Activated B cell treated with CpG ODN at 0.5 μM for 24 hours (primary cell): ENCODE measurements around the gene BAZ1B. TPM values are rescaled to one million over a fixed set of nuclear protein-coding genes. Genes with fewer than 3 reads are reported as not detected.

Source experiments
- ATAC-seq: fragments of 200-7000 bp; cut with Tn5 transposase; one replicate; pipeline ENCODE4 v1.10.0; 2021; ENCODE audit warnings: low read depth, mild to moderate bottlenecking, moderate library complexity
- CTCF ChIA-PET: fragments of 350-600 bp; sonication (Branson Sonifier 250); formaldehyde crosslinking; loops from one replicate; lab custom pipeline; 2021; ENCODE audit warnings: antibody characterized with exemption; lab: Charles Lee
- POLR2A ChIA-PET: fragments of 350-600 bp; sonication (Branson Sonifier 250); formaldehyde crosslinking; loops from one replicate; lab custom pipeline; 2021; ENCODE audit warnings: antibody characterized with exemption; lab: Charles Lee
- DNase-seq: peaks from one replicate; pipeline ENCODE4 v3.0.0; 2022
- H3K27ac Mint-ChIP-seq: one replicate; pipeline ENCODE4 v1.8.0; 2020; ENCODE audit warnings: mixed read lengths
- H3K27me3 Mint-ChIP-seq: one replicate; pipeline ENCODE4 v1.8.0; 2021; ENCODE audit warnings: mixed read lengths
- H3K36me3 Mint-ChIP-seq: one replicate; pipeline ENCODE4 v1.8.0; 2021; ENCODE audit warnings: low read depth, mixed read lengths
- H3K4me1 Mint-ChIP-seq: one replicate; pipeline ENCODE4 v1.8.0; 2021; ENCODE audit warnings: mixed read lengths
- H3K4me3 Mint-ChIP-seq: one replicate; pipeline ENCODE4 v1.8.0; 2020; ENCODE audit warnings: mild to moderate bottlenecking, mixed read lengths
- H3K9me3 Mint-ChIP-seq: one replicate; pipeline ENCODE4 v1.8.0; 2020; ENCODE audit warnings: mixed read lengths
- intact Hi-C: fragments of 100-400 bp; cut with micrococcal nuclease; formaldehyde crosslinking; loops from one replicate; pipeline ENCODE4 v1.15.1; 2024
- total RNA-seq: library from RNA; stranded (reverse); gene quantifications from 2 replicates; pipeline ENCODE4 v1.2.3, GENCODE V29; 2022
- TF ChIP-seq, protein P1 (sequence below): fragments of 200-600 bp; IDR thresholded peaks from one replicate; pipeline ENCODE4 v1.8.0; 2022; ENCODE audit warnings: antibody characterized with exemption, mild to moderate bottlenecking

Gene BAZ1B, protein sequence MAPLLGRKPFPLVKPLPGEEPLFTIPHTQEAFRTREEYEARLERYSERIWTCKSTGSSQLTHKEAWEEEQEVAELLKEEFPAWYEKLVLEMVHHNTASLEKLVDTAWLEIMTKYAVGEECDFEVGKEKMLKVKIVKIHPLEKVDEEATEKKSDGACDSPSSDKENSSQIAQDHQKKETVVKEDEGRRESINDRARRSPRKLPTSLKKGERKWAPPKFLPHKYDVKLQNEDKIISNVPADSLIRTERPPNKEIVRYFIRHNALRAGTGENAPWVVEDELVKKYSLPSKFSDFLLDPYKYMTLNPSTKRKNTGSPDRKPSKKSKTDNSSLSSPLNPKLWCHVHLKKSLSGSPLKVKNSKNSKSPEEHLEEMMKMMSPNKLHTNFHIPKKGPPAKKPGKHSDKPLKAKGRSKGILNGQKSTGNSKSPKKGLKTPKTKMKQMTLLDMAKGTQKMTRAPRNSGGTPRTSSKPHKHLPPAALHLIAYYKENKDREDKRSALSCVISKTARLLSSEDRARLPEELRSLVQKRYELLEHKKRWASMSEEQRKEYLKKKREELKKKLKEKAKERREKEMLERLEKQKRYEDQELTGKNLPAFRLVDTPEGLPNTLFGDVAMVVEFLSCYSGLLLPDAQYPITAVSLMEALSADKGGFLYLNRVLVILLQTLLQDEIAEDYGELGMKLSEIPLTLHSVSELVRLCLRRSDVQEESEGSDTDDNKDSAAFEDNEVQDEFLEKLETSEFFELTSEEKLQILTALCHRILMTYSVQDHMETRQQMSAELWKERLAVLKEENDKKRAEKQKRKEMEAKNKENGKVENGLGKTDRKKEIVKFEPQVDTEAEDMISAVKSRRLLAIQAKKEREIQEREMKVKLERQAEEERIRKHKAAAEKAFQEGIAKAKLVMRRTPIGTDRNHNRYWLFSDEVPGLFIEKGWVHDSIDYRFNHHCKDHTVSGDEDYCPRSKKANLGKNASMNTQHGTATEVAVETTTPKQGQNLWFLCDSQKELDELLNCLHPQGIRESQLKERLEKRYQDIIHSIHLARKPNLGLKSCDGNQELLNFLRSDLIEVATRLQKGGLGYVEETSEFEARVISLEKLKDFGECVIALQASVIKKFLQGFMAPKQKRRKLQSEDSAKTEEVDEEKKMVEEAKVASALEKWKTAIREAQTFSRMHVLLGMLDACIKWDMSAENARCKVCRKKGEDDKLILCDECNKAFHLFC (N-terminal part only)
- 53.6 and 59.1 TPM in 2 replicates for total RNA-seq

DNA sequence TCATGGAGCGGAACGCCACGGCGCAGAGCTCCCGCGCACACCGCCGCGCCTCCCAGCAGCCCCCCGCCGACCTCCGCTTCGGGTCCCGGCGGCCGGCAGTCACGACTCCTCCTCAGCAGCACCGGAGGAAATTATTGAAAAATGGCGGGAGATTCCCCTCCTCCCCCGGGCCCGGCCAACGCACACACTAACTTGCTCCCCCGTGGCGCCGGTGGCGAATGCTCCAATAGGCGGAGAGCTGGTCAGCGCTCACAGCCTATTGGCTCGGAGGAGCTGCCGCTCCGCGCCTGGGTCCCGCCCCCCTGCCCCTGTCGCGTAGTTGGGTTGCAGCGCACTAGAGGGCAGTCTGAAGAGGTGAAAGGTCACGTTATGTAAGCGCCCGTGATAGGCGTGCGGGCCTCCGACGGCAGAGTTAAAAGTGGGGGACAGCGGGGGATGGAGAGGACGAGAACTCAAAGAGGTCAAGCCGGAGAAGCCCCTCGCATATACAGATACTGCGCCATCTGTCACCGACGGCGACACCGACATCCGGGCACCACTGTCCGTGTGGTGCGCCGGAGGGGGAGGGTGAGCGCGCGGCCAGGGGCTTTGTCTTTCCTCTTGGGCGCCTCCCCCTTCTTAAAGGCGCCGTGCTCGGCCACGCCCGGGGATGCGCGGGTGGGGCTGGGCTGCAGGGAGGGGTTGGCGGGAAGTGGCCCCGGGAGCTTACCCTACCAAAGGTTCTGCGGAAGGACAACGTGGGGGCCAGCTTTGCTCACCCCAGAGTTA lies at the start of gene BAZ1B:
Gene BAZ1B, minus strand, starts transcription at position 189 of the 768 bp plus-strand sequence. CDS start 360 bp downstream, outside the sequence.
- no peaks in the 10 kb centered on the region for H3K27me3 Mint-ChIP-seq
- peak; percentile 90 for DNase-seq
- H3K36me3 Mint-ChIP-seq = peaks cover 28% of the 10 kb centered on the region
- peaks cover 64% of the 10 kb centered on the region for H3K4me1 Mint-ChIP-seq
- ChIA-PET POLR2A (interaction anchor here (0.6 to 2.6 kb wide), 10 partner anchors 10 to 693 kb away, joined by 3 to 29 read pairs (median 5); partner anchors contain the start of genes ABHD11, BCL7B and TBL2), CTCF (interaction anchor here (1.6 kb wide), 1 partner anchor 146 kb away, joined by 3 read pairs; no protein-coding TSS in a partner anchor)
- H3K27ac Mint-ChIP-seq = peak within 1 kb of the TSS; percentile 97
- ATAC-seq = peak; percentile 92
- intact Hi-C loops = loop anchor here (1.0 to 5.0 kb wide), 7 partner anchors 35 to 1135 kb away; partner anchors contain the start of genes ABHD11, BCL7B, BUD23 and DNAJC30
- TF ChIP-seq, protein P1, sequence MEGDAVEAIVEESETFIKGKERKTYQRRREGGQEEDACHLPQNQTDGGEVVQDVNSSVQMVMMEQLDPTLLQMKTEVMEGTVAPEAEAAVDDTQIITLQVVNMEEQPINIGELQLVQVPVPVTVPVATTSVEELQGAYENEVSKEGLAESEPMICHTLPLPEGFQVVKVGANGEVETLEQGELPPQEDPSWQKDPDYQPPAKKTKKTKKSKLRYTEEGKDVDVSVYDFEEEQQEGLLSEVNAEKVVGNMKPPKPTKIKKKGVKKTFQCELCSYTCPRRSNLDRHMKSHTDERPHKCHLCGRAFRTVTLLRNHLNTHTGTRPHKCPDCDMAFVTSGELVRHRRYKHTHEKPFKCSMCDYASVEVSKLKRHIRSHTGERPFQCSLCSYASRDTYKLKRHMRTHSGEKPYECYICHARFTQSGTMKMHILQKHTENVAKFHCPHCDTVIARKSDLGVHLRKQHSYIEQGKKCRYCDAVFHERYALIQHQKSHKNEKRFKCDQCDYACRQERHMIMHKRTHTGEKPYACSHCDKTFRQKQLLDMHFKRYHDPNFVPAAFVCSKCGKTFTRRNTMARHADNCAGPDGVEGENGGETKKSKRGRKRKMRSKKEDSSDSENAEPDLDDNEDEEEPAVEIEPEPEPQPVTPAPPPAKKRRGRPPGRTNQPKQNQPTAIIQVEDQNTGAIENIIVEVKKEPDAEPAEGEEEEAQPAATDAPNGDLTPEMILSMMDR = no peak
- H3K4me3 Mint-ChIP-seq = peak within 1 kb of the TSS; percentile 95
- no peaks in the 10 kb centered on the region for H3K9me3 Mint-ChIP-seq

DNA sequence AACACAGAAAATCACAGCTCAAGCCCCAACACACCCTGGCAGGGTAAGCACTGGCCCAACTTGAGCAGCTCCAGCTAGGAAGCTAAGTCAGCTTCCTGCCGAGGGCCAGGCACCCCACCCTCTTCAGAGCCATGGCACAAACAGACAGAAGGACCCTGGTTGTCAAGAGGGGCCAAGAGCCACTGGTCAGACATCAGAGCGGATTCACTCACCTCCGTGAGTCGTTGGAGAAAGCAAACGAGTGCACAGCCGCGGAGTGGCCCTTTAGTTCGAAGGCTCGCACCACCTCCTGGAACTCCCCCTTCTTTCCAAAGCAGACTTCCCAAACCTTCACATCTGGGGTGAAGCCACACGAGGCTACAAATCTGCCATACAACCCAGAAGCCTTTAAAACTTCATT lies 48.9 kb upstream of the BAZ1B start:
- POLR2A ChIA-PET = no interaction called here
- DNase-seq = no peak
- TF ChIP-seq, protein P1 = no peak
- CTCF ChIA-PET = no interaction called here
- Mint-ChIP-seq H3K4me3 (no peak overlapping the region), H3K27me3 (no peaks in the 10 kb centered on the region), H3K9me3 (no peaks in the 10 kb centered on the region), H3K36me3 (peaks cover 61% of the 10 kb centered on the region), H3K4me1 (peaks cover 9% of the 10 kb centered on the region), H3K27ac (no peak overlapping the region)
- intact Hi-C loops = no loop called here
- no peak for ATAC-seq

DNA sequence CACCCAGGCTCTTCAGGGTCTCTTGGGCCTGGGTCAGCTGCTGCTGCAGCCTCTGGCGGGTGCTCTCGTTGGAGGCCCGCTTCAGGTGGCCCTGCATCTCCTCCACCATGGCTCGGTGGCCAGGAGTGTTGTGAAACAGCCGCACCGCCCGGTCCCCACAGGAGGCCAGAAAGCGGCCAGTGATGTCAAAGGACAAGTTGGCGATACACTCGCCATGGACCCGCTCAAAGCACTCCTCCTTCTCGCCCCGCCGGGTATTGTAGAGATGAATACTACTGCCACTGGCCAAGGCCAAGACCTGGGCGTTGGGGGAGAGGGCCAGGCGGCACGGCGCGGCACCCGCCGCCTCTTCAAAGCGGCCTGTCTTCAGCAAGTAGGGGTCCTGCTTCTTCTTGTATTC lies 48.4 kb upstream of the BAZ1B start:
- peaks cover 61% of the 10 kb centered on the region for H3K36me3 Mint-ChIP-seq
- POLR2A ChIA-PET = no interaction called here
- DNase-seq = no peak
- no peaks in the 10 kb centered on the region for H3K9me3 Mint-ChIP-seq
- H3K4me3 Mint-ChIP-seq = no peak overlapping the region
- H3K27ac Mint-ChIP-seq = no peak overlapping the region
- H3K4me1 Mint-ChIP-seq = peaks cover 14% of the 10 kb centered on the region
- CTCF ChIA-PET = no interaction called here
- no peaks in the 10 kb centered on the region for H3K27me3 Mint-ChIP-seq
- TF ChIP-seq, protein P1 = no peak
- no peak for ATAC-seq
- intact Hi-C loops = no loop called here

DNA sequence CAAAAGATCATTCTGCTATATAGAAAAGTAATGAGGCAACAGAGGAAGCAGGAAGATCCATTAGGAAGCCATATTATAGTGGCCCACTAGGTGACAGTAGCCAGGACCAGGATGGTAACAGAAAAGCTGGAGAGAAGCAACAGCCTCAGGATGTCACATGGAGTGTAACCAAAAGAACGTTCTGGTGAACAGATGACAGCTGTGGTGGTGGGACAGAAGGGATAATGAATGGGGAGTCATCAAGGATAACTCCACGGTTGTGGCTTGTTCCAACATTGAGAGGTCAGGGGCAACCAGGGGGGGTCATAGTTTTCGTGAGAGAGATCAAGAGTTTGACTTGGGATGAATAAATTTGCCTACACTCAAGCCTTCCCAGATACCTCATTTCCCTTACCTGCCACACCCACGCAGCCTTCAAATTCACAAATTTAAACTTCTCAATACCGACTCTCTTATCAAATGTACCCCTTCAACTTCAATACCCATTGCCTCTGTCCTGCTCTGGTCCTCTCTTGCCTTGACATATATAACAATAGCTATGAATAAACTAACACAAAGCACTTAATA lies 47.0 kb upstream of the BAZ1B start:
- Mint-ChIP-seq H3K4me1 (peaks cover 15% of the 10 kb centered on the region), H3K9me3 (no peaks in the 10 kb centered on the region), H3K36me3 (peaks cover 53% of the 10 kb centered on the region), H3K27ac (no peak overlapping the region), H3K4me3 (no peak overlapping the region), H3K27me3 (no peaks in the 10 kb centered on the region)
- intact Hi-C loops = loop anchor here (1.0 kb wide), 1 partner anchor 12 kb away; the partner anchor contains the start of gene BCL7B
- CTCF ChIA-PET = no interaction called here
- DNase-seq = no peak
- POLR2A ChIA-PET = interaction anchor here (0.5 to 0.9 kb wide), 4 partner anchors 11 to 51 kb away, joined by 3 to 7 read pairs (median 4); no protein-coding TSS in a partner anchor
- no peak for ATAC-seq
- TF ChIP-seq, protein P1 = no peak
